ENCODE results near the gene MMP7.

DNA sequence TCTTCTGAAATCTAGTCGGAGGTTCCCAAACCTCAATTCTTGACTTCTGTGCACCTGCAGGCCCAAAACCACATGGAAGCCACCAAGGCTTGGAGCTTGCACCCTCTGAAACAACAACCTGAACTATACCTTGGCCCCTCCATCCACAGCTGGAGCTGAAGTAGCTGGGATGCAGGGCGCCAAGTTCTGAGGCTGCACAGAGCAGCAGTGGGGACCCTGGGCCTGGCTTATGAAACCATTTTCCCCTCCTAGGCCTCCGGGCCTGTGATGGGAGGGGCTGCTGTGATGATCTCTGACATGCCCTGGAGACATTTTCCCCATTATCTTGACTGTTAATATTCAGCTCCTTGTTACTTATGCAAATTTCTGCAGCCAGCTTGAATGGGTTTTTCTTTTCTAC, 38.3 kb upstream of the MMP7 start:
- no peak for TF ChIP-seq EGR1 (IDR thresholded peaks at IDR 0.05)
- no peak for TF ChIP-seq CREB1 (IDR thresholded peaks at IDR 0.05; ENCODE audit: low read depth)
- TF ChIP-seq, protein P1, sequence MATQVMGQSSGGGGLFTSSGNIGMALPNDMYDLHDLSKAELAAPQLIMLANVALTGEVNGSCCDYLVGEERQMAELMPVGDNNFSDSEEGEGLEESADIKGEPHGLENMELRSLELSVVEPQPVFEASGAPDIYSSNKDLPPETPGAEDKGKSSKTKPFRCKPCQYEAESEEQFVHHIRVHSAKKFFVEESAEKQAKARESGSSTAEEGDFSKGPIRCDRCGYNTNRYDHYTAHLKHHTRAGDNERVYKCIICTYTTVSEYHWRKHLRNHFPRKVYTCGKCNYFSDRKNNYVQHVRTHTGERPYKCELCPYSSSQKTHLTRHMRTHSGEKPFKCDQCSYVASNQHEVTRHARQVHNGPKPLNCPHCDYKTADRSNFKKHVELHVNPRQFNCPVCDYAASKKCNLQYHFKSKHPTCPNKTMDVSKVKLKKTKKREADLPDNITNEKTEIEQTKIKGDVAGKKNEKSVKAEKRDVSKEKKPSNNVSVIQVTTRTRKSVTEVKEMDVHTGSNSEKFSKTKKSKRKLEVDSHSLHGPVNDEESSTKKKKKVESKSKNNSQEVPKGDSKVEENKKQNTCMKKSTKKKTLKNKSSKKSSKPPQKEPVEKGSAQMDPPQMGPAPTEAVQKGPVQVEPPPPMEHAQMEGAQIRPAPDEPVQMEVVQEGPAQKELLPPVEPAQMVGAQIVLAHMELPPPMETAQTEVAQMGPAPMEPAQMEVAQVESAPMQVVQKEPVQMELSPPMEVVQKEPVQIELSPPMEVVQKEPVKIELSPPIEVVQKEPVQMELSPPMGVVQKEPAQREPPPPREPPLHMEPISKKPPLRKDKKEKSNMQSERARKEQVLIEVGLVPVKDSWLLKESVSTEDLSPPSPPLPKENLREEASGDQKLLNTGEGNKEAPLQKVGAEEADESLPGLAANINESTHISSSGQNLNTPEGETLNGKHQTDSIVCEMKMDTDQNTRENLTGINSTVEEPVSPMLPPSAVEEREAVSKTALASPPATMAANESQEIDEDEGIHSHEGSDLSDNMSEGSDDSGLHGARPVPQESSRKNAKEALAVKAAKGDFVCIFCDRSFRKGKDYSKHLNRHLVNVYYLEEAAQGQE (IDR thresholded peaks at IDR 0.05; ENCODE audit: low read depth), result no peak
- TF ChIP-seq MAX (IDR thresholded peaks at IDR 0.05), result no peak
- TF ChIP-seq EP300 (IDR thresholded peaks at IDR 0.05; ENCODE audit: borderline replicate concordance), result no peak

All from Ishikawa (cell line).